Measurements from ENCODE around the gene SLC24A3. TPM values are rescaled to one million over a fixed set of nuclear protein-coding genes. Genes with fewer than 3 reads are reported as not detected.

SLC24A3 gene
- total and polyA plus RNA-seq, 11 donors = 0.26 to 3.9 (median 0.77) TPM

GRCh38 chr20:19431906-19432305 is 219.5 kb downstream of the SLC24A3 start:
- TF ChIP-seq CTCF (IDR thresholded peaks at IDR 0.05) (no peak), POLR2A (IDR thresholded peaks at IDR 0.05) (no peak)
- Histone ChIP-seq H3K27ac (no peak overlapping the region), H3K4me3 (no peak overlapping the region), H3K4me1 (peaks cover 0 to 15% (median 0%) of the 10 kb centered on the region in 12 donors), H3K36me3 (no peaks in the 10 kb centered on the region), H3K9me3 (no peaks in the 10 kb centered on the region), H3K27me3 (peaks cover 0 to 5% (median 0%) of the 10 kb centered on the region in 9 donors)
- WGBS, 4 donors = 56 to 63% (median 59%) methylated on average over 2 of the region's 2 CpGs
- ATAC-seq (no peak), DNase-seq (no peak)
- intact Hi-C loops (cut with DNase I) = no loop called here

DNA sequence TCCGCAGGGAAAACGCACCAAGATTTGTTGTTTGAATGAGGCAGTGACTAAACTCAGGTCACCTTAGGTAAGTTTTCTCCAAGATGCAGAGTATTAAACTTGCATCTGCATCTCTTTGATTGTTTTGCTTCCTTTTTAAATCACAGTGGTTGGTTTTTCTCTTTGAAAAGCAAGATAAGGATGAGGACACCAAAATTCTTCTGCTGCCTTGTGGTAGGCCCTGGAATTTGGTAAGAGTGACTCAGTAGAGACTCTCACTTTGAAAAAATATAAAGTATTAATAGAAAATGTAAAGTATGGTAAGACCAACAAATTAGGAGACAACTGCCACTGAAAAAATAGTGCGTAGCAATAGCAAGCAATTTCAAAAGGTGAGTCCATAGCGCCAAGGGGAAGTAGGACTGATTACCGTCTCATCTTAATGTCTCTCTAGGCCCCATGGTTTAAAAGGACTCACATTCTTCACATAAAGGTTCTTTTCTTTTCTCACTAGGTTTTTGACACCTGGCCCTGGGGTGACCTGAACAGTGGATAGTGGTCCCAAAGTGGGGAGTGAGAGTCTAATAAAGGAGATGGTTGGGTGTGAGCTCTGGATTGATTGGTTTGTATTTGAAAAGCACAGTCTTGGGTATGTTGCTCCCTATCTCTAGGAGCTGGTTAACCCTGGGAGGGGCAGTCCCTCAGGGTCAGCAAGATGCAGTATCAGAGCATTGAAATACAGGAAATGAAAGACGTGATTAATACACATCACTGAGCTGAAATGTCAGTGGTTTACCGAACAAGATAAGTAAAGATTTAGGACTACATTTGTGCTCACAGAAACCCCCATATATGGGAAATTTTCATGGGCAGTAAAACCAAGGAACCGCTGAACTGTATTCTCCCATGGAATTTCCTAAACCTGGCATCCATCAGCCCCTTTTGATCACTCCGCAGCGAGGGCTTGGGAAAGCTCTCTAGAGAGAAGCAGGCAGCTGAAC is 221.2 kb downstream of the SLC24A3 start:
- ATAC-seq (no peak), DNase-seq (no peak)
- TF ChIP-seq CTCF (IDR thresholded peaks at IDR 0.05) = no peak
- TF ChIP-seq POLR2A (IDR thresholded peaks at IDR 0.05) = no peak
- Histone ChIP-seq H3K27ac (no peak overlapping the region), H3K4me1 (peaks cover 0 to 3% (median 0%) of the 10 kb centered on the region in 12 donors), H3K4me3 (no peak overlapping the region), H3K27me3 (peaks cover 0 to 5% (median 0%) of the 10 kb centered on the region in 9 donors), H3K36me3 (no peaks in the 10 kb centered on the region), H3K9me3 (no peaks in the 10 kb centered on the region)
- WGBS, 4 donors = 59 to 85% (median 75%) methylated on average over 10 of the region's 10 CpGs
- intact Hi-C loops (cut with DNase I) = no loop called here

DNA sequence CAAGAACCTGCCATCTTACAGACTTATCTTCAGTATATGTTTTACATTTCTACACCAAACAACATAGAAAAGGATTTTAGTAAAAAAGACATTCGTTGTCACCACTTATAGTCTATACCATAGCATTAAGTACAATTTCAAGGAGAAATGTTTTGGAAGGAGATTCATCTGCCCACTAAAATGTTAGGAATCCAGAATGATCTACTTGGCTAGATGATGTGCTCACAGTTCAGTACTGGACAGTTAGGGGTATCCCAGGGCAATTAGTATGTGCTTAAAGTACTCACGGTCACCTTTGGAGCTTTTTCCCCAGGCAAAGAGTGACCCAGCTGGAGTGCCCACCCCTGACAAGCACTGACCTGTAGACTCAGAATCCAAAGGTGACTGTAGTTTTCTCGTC is 222.9 kb downstream of the SLC24A3 start:
- Histone ChIP-seq H3K4me1 (no peaks in the 10 kb centered on the region), H3K9me3 (no peaks in the 10 kb centered on the region), H3K4me3 (no peak overlapping the region), H3K36me3 (no peaks in the 10 kb centered on the region), H3K27ac (no peak overlapping the region), H3K27me3 (no peaks in the 10 kb centered on the region)
- 60 to 73% (median 64%) methylated on average over 3 of the region's 3 CpGs for WGBS, 4 donors
- TF ChIP-seq POLR2A (IDR thresholded peaks at IDR 0.05) (no peak), CTCF (IDR thresholded peaks at IDR 0.05) (no peak)
- ATAC-seq (no peak), DNase-seq (no peak)
- intact Hi-C loops (cut with DNase I) = no loop called here

DNA sequence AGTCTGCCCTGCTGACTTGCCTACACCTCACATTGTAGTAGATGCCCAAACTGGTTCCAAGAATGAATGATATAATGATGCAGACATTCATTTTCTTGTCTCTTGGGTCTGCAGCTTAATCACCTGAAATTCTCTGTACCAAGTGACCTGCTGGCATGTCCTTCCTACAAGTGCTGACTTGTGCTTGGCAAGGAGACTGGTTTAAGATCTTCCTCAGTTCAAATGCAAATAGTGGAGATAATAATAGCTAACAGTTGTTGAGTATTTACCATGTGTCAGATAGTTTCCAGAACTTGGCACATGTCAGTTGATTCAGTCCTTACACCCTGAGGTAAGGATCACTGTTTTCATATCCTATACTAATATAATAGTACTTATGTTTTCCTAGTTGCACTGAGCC is 223.4 kb downstream of the SLC24A3 start:
- Histone ChIP-seq H3K9me3 (no peaks in the 10 kb centered on the region), H3K27me3 (no peaks in the 10 kb centered on the region), H3K4me1 (no peaks in the 10 kb centered on the region), H3K27ac (no peak overlapping the region), H3K36me3 (no peaks in the 10 kb centered on the region), H3K4me3 (no peak overlapping the region)
- TF ChIP-seq CTCF (IDR thresholded peaks at IDR 0.05) (no peak), POLR2A (IDR thresholded peaks at IDR 0.05) (no peak)
- no peak for ATAC-seq
- intact Hi-C loops (cut with DNase I) = no loop called here
- no peak for DNase-seq

All from heart left ventricle (tissue), 16 donors.